Neural crest cell (in vitro differentiated cells): Measurements from ENCODE around the gene DHRS4. TPM values are rescaled to one million over a fixed set of nuclear protein-coding genes. Genes with fewer than 3 reads are reported as not detected.
A peak's percentile ranks its signal among the peaks of the same experiment; 100 is the strongest.
"Not testable (repeated sequence)": the region's sequence is repeated elsewhere in the genome, so short reads cannot be mapped to it uniquely, and the experiment has no call there.

Source experiments
- DNase-seq: peaks from one replicate; pipeline ENCODE4 v3.0.0; 2021; ENCODE audit warnings: low read depth, mixed read lengths, low spot score
- H3K27ac Mint-ChIP-seq: one replicate; pipeline ENCODE4 v1.8.0; 2021; ENCODE audit warnings: mild to moderate bottlenecking, mixed read lengths; ENCODE audit not compliant: unreplicated experiment
- H3K27me3 Mint-ChIP-seq: 2 replicates; pipeline ENCODE4 v1.8.0; 2021; ENCODE audit warnings: low read depth, mild to moderate bottlenecking, mixed read lengths
- H3K36me3 Mint-ChIP-seq: 2 replicates; pipeline ENCODE4 v1.8.0; 2021; ENCODE audit warnings: low read depth, mild to moderate bottlenecking, mixed read lengths
- H3K4me1 Mint-ChIP-seq: 2 replicates; pipeline ENCODE4 v1.8.0; 2021; ENCODE audit warnings: mixed read lengths
- H3K4me3 Mint-ChIP-seq: one replicate; pipeline ENCODE4 v1.8.0; 2021; ENCODE audit warnings: mild to moderate bottlenecking, mixed read lengths
- H3K9me3 Mint-ChIP-seq: 2 replicates; pipeline ENCODE4 v1.8.0; 2021; ENCODE audit warnings: mixed read lengths
- total RNA-seq: library from RNA; stranded (reverse); gene quantifications from 2 replicates; pipeline ENCODE4 v1.2.1, GENCODE V29; 2021
- TF ChIP-seq, protein P1 (sequence below): fragments of 200-600 bp; sonication (generic); conservative IDR thresholded peaks from 2 replicates; pipeline ENCODE4 v1.5.0; 2021; ENCODE audit warnings: antibody characterized with exemption, mild to moderate bottlenecking

Gene DHRS4
- total RNA-seq, 1 donor from 2014 or later, result 17.4 TPM

DNA sequence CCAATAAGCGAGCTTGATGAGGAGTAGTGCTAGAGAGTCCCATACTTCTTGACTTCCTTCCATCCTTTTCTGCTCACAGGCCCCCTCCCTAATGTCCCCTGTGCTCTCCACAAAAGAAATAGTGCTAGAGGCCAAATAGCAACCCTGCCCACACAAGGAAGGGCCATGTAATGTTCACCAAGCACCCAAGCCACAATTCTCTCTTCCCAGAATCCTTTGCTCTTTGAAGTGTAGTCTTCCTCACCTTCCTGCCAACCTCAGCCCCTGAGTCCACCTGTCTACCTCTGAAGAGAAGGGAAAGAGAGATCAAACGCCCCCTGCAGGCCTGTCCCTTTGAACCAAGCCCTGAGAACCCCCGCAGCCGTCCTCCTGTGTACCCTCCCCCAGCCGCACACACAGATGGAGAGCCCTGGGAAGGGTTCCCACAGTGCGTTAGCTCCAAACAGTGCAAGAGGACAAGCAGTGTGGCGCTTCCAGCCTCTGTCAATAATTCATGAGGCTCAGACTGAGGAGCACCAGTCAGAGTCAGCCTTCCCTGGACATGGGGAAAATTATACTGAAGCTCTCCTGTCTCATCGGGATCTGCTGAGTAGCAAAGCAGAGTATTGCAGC lies 1.9 kb upstream of the DHRS4 start:
- DNase-seq, result no peak
- H3K4me3 Mint-ChIP-seq, result peak overlapping the region; percentile 73
- H3K36me3 Mint-ChIP-seq, result peaks cover 17% of the 10 kb centered on the region

DNA sequence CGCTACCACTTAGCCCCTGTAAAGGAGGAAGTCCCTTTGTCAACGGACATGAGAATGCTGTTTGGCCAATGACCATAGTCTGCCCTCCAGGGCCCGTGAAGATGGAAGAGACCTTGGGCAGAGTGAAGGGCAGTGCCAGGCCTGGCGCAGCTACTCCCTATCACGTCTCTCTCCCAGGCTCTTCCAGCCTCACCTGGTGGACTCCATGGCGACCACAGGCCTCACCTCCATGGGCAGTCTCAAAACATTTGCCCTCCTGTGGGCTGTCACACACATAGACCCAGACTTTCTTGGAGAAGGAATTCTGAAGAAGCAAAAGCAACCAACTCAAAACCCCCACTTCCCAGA lies 480 bp upstream of the DHRS4 start:
- peaks cover 13% of the 10 kb centered on the region for H3K36me3 Mint-ChIP-seq
- not testable (repeated sequence) for H3K27me3 Mint-ChIP-seq, DNase-seq, H3K9me3 Mint-ChIP-seq
- H3K4me3 Mint-ChIP-seq, result peak overlapping the region; percentile 100
- H3K4me1 Mint-ChIP-seq, result peaks cover 18% of the 10 kb centered on the region
- peak overlapping the region; percentile 19 for H3K27ac Mint-ChIP-seq

More for the DNA sequence above, 1.9 kb upstream of the DHRS4 start:
- peaks cover 18% of the 10 kb centered on the region for H3K4me1 Mint-ChIP-seq
- H3K27me3 Mint-ChIP-seq, result no peaks in the 10 kb centered on the region
- peaks cover 10% of the 10 kb centered on the region for H3K9me3 Mint-ChIP-seq
- TF ChIP-seq, protein P1, sequence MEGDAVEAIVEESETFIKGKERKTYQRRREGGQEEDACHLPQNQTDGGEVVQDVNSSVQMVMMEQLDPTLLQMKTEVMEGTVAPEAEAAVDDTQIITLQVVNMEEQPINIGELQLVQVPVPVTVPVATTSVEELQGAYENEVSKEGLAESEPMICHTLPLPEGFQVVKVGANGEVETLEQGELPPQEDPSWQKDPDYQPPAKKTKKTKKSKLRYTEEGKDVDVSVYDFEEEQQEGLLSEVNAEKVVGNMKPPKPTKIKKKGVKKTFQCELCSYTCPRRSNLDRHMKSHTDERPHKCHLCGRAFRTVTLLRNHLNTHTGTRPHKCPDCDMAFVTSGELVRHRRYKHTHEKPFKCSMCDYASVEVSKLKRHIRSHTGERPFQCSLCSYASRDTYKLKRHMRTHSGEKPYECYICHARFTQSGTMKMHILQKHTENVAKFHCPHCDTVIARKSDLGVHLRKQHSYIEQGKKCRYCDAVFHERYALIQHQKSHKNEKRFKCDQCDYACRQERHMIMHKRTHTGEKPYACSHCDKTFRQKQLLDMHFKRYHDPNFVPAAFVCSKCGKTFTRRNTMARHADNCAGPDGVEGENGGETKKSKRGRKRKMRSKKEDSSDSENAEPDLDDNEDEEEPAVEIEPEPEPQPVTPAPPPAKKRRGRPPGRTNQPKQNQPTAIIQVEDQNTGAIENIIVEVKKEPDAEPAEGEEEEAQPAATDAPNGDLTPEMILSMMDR, result no peak
- H3K27ac Mint-ChIP-seq, result no peak overlapping the region

DNA sequence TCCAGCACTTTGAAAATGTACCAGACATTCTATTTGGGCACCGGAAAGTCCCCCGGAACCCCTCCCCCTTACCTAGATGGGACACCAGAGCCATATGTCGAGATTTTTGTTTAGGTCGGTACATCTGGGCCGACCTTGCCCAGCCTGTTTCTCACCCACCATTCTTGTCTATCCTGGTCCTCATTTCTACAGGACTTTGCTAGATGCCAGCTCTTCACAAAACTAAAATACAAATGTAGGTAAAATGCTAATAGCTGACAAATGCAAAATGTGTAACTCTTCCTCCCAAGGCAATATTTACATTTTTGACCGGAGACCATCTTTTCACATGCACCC lies 677 bp downstream of the DHRS4 start:
- not testable (repeated sequence) for H3K9me3 Mint-ChIP-seq, H3K27me3 Mint-ChIP-seq, DNase-seq, H3K36me3 Mint-ChIP-seq
- TF ChIP-seq, protein P1, result peak; percentile 28
- Mint-ChIP-seq H3K27ac (peak overlapping the region; percentile 98), H3K4me3 (peak overlapping the region; percentile 100), H3K4me1 (peaks cover 18% of the 10 kb centered on the region)

DNA sequence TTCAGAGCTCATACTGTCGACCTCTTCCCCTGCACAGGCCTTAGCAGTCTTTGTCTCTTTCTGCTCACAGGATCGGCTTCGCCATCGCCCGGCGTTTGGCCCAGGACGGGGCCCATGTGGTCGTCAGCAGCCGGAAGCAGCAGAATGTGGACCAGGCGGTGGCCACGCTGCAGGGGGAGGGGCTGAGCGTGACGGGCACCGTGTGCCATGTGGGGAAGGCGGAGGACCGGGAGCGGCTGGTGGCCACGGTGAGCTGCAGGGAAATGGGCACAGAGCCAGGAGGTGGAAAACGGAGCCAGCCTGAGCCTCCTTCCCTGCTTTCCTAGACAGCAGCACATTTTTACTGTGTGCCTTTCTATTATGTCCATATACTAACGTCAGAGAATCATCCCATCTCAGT lies 1.4 kb downstream of the DHRS4 start:
- H3K36me3 Mint-ChIP-seq, H3K9me3 Mint-ChIP-seq, H3K27me3 Mint-ChIP-seq, H3K4me3 Mint-ChIP-seq, H3K27ac Mint-ChIP-seq, DNase-seq: not testable (repeated sequence)
- peaks cover 18% of the 10 kb centered on the region for H3K4me1 Mint-ChIP-seq

DNA sequence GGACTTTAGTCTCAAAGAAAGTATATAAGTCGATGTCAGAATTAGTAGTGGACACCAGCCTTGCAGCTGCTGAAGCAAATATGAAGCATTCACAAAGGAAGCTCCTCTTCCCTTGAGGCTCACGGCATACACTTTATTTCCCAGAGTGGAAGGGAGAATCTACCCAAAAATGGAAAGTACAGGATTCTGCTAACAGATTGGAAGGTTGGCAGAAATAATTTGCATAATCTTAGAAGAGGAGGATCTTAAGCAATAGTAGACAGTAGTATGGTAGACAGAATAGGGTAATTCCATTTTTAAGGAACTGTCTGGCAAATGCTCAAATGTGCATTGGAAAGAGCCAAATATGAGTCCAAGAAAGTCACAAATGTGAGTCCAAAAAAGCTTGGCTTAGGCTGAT lies 2.2 kb downstream of the DHRS4 start:
- not testable (repeated sequence) for H3K36me3 Mint-ChIP-seq, H3K27ac Mint-ChIP-seq, DNase-seq, H3K9me3 Mint-ChIP-seq, H3K27me3 Mint-ChIP-seq, H3K4me3 Mint-ChIP-seq
- peaks cover 18% of the 10 kb centered on the region for H3K4me1 Mint-ChIP-seq

DNA sequence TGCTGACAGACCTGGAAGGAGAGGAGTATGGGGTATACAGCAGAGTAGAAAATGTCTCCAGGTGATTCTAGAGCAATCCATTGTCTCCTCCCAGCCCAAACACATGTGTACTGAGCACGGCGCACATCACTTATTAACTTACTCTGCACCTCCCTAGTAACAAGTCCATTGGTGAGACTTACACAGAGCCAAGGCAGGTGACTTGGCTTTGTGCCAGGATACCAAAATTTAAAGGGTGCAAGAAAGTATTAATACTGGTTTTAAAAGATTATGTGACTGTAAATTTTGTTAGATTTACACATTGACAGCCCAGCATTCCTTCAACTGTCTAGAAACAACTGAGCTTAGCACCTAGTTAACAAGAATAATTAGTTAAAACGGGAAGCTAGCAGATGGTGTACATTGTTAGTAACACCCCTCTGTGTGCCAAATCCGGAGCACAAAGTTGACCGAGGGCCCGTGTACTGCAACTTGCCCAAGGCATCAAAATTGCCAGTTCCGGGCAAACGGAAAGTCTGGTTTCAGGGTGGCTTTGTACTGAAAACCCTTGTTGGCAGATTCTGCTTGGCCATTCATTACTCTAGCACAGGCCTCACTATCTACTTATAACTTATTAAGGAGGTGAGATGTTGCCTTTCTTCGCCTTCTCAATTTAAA lies 4.5 kb downstream of the DHRS4 start:
- not testable (repeated sequence) for H3K36me3 Mint-ChIP-seq, H3K4me3 Mint-ChIP-seq, DNase-seq, H3K27ac Mint-ChIP-seq, H3K27me3 Mint-ChIP-seq, H3K9me3 Mint-ChIP-seq
- peaks cover 11% of the 10 kb centered on the region for H3K4me1 Mint-ChIP-seq

DNA sequence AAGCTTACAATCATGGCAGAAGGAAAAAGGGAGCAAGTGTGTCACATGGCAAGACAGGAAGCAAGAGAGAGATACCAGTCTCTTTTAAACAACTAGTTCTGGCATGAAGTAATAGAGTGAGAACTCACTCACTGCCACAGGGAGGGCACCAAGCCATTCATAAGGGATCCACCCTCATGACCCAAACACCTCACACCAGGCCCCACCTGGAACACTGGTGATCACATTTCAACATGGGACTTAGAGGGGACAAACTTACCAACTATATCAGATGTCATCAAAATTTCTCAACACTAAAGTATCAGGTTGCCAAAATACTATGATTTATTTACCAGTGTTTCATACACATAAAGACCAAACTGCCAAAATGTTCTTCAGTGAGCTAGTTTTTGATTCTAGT lies 7.3 kb downstream of the DHRS4 start:
- DNase-seq, H3K4me3 Mint-ChIP-seq, H3K4me1 Mint-ChIP-seq, H3K36me3 Mint-ChIP-seq, H3K27ac Mint-ChIP-seq, H3K9me3 Mint-ChIP-seq, H3K27me3 Mint-ChIP-seq: not testable (repeated sequence)

DNA sequence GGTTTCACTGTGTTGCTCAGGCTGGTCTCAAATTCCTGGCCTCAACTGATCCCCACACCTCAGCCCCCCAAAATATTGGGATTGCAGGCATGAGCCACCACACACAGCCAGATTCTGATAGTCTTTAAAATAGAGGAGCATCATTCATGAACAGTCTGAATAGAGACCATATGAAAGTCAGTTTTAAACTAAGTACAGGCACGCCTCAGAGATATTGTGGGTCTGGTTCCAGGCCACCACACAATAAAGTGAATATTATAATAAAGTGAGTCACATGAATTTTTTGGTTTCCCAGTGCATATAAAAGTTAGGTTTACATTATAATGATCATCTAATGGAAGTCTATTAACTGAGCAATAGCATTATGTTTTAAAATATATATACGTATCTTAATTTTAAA lies 8.1 kb downstream of the DHRS4 start:
- H3K4me3 Mint-ChIP-seq, H3K4me1 Mint-ChIP-seq, H3K27ac Mint-ChIP-seq, H3K9me3 Mint-ChIP-seq, DNase-seq, H3K36me3 Mint-ChIP-seq, H3K27me3 Mint-ChIP-seq: not testable (repeated sequence)

DNA sequence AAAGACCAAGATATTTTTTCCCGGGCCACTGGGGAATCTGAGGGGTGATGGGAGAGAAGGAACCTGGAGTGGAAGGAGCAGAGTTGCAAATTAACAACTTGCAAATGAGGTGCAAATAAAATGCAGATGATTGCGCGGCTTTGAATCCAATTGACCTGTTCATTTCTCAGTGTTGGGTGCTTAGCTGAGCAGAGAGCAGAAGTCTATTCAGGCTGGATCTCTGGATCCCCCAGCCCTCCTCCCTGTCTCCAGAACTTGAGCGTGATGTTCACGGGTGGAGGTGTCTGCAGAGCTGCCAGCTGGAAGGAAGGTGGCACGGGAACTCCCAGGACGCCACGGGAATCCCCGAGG lies 15.5 kb downstream of the DHRS4 start:
- peaks cover 12% of the 10 kb centered on the region for H3K36me3 Mint-ChIP-seq
- DNase-seq, H3K4me3 Mint-ChIP-seq, H3K27ac Mint-ChIP-seq, H3K4me1 Mint-ChIP-seq, H3K9me3 Mint-ChIP-seq, H3K27me3 Mint-ChIP-seq: not testable (repeated sequence)

DNA sequence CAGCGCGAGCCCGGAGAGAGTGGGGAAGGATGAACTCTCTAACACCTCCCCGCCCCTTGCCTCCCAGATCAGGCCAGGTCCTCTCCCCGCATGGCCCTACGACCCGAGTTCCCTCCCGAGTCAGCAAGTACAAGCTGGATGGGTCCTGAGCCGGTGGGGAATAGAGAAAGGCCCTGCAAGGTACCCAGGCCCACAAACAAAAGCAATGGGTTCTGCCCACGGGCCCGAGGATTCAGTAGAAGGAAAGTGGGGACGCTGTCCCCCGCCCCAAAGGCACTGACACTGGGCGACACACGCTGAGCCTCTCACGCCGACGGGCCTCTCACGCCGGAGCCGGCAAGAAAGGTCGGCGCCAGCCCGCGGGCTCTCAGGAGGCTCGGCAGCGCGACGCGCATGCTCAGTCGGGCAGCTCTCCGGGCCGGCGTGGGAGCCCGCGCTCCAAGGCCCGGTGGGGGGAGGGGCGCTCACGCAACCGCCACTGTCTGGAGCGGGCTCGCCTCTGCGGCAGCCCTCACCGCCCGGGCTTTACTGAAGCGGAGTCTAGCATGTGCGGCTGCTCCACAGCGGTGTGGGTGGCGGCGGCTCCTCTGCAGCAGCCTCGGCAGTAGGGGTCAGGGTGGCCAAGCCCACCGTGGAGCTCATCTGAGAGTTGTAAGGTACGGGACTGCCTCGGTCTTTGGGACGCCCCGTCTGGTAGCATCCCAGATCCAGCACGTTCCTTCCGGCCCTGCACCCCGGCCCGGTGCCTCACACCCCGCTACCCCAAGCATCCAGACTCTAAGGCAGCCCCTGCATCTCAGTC lies 16.1 kb downstream of the DHRS4 start:
- H3K27me3 Mint-ChIP-seq, result not testable (repeated sequence)

DNA sequence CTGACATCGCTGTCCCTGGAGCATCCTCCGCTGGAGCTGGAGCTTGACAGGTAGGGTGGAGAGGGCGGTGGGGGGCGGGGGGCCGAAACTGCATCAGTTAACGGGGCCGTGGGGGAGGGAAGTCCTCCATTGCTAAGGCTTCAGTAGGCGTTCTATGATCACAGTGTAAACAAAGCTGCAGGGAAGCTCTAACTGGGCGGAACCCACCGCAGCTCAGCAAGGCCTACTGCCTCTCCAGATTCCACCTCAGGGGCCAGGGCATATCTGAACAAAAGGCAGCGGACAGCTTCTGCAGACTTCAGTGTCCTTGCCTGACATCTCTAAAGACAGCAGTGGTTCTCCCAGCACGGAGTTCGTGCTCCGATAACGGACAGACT lies 16.7 kb downstream of the DHRS4 start:
- H3K27ac Mint-ChIP-seq, result not testable (repeated sequence)

More for the DNA sequence above, 16.1 kb downstream of the DHRS4 start:
- peak; percentile 38 for DNase-seq
- not testable (repeated sequence) for H3K4me3 Mint-ChIP-seq, H3K9me3 Mint-ChIP-seq, H3K27ac Mint-ChIP-seq, H3K4me1 Mint-ChIP-seq
- peaks cover 18% of the 10 kb centered on the region for H3K36me3 Mint-ChIP-seq

DNA sequence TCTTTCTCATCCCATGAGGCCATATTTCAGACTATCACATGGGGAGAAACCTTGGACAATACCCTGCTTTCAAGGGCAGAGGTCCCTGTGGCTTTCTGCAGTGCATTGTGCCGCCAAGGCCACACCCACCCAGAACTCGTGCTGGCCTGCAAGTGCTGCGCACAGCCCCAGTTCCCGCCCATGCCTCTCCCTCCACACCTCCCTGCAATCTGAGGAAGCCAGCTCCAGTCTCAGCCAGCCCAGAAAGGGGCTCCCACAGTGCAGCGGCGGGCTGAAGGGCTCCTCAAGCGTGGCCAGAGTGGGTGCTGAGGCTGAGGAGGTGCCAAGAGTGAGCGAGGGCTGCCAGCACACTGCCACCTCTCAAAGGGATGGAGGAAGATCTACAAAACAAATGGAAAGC lies 19.6 kb downstream of the DHRS4 start:
- not testable (repeated sequence) for H3K4me3 Mint-ChIP-seq, H3K27ac Mint-ChIP-seq, H3K27me3 Mint-ChIP-seq, H3K4me1 Mint-ChIP-seq, DNase-seq
- Mint-ChIP-seq H3K36me3 (peaks cover 40% of the 10 kb centered on the region), H3K9me3 (peaks cover 18% of the 10 kb centered on the region)

More for the DNA sequence above, 16.7 kb downstream of the DHRS4 start:
- H3K27me3 Mint-ChIP-seq, H3K4me3 Mint-ChIP-seq, DNase-seq, H3K4me1 Mint-ChIP-seq: not testable (repeated sequence)
- Mint-ChIP-seq H3K9me3 (peaks cover 13% of the 10 kb centered on the region), H3K36me3 (peaks cover 24% of the 10 kb centered on the region)
